ENCODE measurements around the gene DCAF17. TPM values are rescaled to one million over a fixed set of nuclear protein-coding genes. Genes with fewer than 3 reads are reported as not detected.
A peak's percentile ranks its signal among the peaks of the same experiment; 100 is the strongest.

DCAF17 gene
- total and polyA plus RNA-seq, 7 donors, result 1.8 to 27.5 (median 19.1) TPM

DNA sequence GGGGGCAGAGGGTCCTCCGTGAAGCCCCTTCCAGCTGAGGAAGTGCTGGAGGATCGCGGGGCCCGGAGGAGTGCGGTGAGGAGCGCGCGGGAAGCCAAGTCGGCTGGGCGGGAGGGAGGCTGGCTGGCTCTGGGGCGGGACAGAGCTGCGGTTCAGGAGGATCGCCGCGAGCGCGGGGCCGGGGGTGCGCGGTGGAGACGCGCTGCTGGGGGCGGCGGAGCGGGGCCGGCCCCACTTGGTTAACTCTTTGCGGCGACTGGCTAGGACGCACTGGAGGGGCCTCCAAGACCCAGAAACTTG lies 88.7 kb downstream of the DCAF17 start:
- peak; percentile 73 for DNase-seq
- TF ChIP-seq, protein P1, sequence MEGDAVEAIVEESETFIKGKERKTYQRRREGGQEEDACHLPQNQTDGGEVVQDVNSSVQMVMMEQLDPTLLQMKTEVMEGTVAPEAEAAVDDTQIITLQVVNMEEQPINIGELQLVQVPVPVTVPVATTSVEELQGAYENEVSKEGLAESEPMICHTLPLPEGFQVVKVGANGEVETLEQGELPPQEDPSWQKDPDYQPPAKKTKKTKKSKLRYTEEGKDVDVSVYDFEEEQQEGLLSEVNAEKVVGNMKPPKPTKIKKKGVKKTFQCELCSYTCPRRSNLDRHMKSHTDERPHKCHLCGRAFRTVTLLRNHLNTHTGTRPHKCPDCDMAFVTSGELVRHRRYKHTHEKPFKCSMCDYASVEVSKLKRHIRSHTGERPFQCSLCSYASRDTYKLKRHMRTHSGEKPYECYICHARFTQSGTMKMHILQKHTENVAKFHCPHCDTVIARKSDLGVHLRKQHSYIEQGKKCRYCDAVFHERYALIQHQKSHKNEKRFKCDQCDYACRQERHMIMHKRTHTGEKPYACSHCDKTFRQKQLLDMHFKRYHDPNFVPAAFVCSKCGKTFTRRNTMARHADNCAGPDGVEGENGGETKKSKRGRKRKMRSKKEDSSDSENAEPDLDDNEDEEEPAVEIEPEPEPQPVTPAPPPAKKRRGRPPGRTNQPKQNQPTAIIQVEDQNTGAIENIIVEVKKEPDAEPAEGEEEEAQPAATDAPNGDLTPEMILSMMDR (IDR thresholded peaks at IDR 0.05), result no peak
- TF ChIP-seq EP300 (IDR thresholded peaks at IDR 0.05), result no peak
- no peak for TF ChIP-seq POLR2A (IDR thresholded peaks at IDR 0.05)
- TF ChIP-seq POLR2AphosphoS5 (IDR thresholded peaks at IDR 0.05), result no peak
- H3K4me1 ChIP-seq, result peaks cover 0 to 26% (median 21%) of the 10 kb centered on the region in 4 donors
- H3K27ac ChIP-seq, result peak overlapping the region; percentile 93 to 98 (median 95)
- WGBS, 2 donors, result 0 to 1% methylated on average over 29 of the region's 29 CpGs
- intact Hi-C loops (cut with DNase I), result loop anchor here (1.0 to 5.0 kb wide), 4 partner anchors 88 to 595 kb away; partner anchors contain the start of genes DCAF17, GORASP2 and TLK1
- no peaks in the 10 kb centered on the region for H3K9me3 ChIP-seq
- peak overlapping the region; percentile 83 to 99 (median 93) for H3K4me3 ChIP-seq
- no peaks in the 10 kb centered on the region for H3K36me3 ChIP-seq
- H3K27me3 ChIP-seq, result no peaks in the 10 kb centered on the region

DNA sequence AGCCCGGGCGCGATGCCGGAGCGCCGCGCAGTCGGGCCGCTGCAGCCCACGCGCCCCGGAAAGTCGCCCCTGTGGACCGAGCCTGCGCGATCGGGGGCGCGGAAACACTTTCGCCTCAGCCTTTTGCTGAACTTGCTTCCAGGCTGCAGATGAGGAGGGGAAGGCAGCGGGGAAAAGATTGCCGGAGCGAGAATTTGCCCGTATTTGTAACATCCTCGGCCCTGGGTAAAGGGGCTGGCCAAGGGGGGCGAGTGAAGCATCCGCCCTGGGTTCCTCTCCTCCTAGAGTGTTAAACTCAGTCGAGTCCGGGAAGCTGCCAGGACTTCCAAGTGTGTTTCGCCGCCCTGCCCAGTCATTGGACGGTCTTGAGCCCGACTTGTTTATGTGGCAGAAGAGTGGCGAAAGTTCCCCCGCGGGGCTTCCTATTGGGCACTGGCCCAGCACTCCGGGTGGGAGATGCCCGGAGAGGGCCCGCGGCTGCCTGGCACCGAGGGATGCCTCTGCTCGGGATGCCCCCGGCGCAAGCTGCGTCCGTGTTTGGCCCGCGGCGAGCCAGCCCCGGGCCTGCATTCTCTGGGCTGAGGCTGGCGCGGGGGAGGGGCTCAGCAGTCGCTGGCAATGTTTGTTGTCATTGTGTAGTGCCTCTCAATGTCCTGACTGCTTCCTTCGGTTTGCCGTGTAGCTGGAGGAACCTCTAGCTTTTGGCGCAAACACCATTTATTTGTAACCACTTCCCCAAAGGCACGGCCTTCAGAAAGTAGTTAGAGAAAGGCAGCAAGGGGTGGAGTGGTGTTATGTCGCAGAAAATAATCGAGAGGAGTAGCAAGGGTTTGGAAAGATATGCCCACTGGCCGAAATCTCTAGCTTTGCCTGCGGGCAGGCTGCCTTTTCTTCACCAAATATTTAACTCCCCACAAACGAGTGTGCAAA lies 89.3 kb downstream of the DCAF17 start:
- no peaks in the 10 kb centered on the region for H3K27me3 ChIP-seq
- peak overlapping the region; percentile 93 to 98 (median 95) for H3K27ac ChIP-seq
- peaks cover 0 to 26% (median 21%) of the 10 kb centered on the region in 4 donors for H3K4me1 ChIP-seq
- no peaks in the 10 kb centered on the region for H3K9me3 ChIP-seq
- 1% methylated on average over 62 of the region's 62 CpGs for WGBS, 2 donors
- no peaks in the 10 kb centered on the region for H3K36me3 ChIP-seq
- peak overlapping the region; percentile 83 to 99 (median 93) for H3K4me3 ChIP-seq
- intact Hi-C loops (cut with DNase I), result loop anchor here (5.0 kb wide), 3 partner anchors 361 to 596 kb away; partner anchors contain the start of genes GORASP2 and TLK1
- TF ChIP-seq POLR2A (IDR thresholded peaks at IDR 0.05) (peak; percentile 9 to 26), POLR2AphosphoS5 (IDR thresholded peaks at IDR 0.05) (peak; percentile 22 to 70 (median 53))
- TF ChIP-seq, protein P1 (IDR thresholded peaks at IDR 0.05), result no peak
- peak; percentile 92 for DNase-seq

DNA sequence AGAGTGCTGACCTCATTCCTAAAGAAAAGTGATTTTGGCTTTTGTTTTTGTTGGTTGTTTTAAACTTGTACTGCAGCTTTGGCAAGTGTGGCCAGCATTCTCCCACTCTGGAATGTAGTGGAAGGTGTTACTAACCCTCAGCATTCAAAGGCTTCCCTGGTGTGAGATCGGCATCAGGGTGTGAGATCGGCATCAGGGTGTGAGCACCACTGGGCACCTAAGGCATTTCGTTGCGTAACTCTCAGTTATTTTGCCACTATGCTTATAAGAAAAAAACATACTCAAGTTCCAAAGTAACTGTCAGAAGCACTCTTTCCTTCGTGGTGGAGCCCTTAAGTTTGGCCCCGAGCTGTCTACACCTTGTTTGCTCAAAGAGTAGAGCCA lies 90.0 kb downstream of the DCAF17 start:
- 41 to 46% methylated on average over 6 of the region's 6 CpGs for WGBS, 2 donors
- Histone ChIP-seq H3K4me1 (peaks cover 0 to 26% (median 21%) of the 10 kb centered on the region in 4 donors), H3K9me3 (no peaks in the 10 kb centered on the region), H3K36me3 (no peaks in the 10 kb centered on the region), H3K27ac (peak overlapping the region; percentile 93 to 98 (median 95)), H3K27me3 (no peaks in the 10 kb centered on the region), H3K4me3 (peak overlapping the region; percentile 83 to 99 (median 93))
- TF ChIP-seq, protein P1 (IDR thresholded peaks at IDR 0.05), result no peak
- intact Hi-C loops (cut with DNase I), result loop anchor here (5.0 kb wide), 3 partner anchors 362 to 597 kb away; partner anchors contain the start of genes GORASP2 and TLK1
- DNase-seq, result no peak

DNA sequence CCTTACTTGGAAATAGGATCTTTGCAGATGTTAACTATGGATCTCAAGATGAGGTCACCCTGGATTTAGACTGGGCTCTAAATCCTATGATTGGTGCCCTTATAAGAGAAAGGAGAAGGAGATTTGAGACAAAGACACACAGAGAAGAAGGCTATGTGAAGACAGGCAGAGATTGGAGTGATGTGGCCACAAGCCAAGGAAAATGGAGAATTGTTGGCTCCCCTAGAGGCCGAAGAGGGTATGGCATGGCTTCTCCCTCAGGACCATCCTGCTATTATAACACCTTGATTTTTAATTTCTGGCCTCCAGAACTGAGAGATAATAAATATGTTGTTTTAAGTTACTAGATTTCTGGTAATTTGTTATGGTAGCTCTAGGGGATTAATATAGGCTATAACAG lies 95.9 kb downstream of the DCAF17 start:
- Histone ChIP-seq H3K4me3 (no peak overlapping the region), H3K36me3 (no peaks in the 10 kb centered on the region), H3K4me1 (peaks cover 0 to 17% (median 14%) of the 10 kb centered on the region in 4 donors), H3K27me3 (no peaks in the 10 kb centered on the region), H3K9me3 (no peaks in the 10 kb centered on the region), H3K27ac (no peak overlapping the region)
- DNase-seq, result no peak
- WGBS, 2 donors, result 91 to 92% methylated on average over 1 of the region's 1 CpG
- intact Hi-C loops (cut with DNase I), result no loop called here
- no peak for TF ChIP-seq EP300 (IDR thresholded peaks at IDR 0.05)
- TF ChIP-seq, protein P1 (IDR thresholded peaks at IDR 0.05), result peak in 2 of 4 experiments; percentile 16 to 31

Data from sigmoid colon (tissue), 7 donors.